ENCODE measurements around the gene ANKRD12.

Gene ANKRD12

DNA sequence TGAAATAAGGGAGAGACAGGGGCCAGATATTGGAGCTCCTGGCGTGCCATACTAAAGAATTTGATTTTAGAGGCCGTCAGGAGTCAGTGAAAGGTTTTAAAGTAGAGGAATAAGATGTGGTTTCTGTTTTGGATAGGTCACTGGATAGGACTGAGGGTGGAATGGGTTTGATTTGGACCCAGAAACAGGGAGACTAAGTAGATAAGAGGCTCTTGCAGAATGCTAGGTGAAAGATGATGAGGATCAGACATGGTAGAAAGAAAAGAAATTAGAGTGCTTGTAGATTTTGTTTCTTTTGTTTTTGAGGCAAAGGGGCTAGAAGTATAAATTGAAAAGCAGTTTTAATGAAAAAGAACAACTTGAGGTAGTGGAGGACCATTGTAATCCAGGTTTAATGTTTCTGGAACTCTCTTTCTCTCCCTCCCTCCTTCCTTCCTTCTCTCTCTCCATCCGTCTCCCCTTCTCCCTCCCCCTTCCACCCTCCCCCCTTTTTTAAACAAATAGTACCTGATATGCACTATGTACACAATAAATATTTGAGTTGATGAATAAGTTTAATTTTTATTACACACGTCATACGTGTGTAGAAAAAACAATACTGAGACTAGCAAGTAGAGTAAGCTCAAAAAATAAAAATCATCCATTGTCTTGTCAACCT, 32.2 kb upstream of the ANKRD12 start:
- peaks cover 3% of the 10 kb centered on the region for H3K27me3 Mint-ChIP-seq (ENCODE audit: low read depth, poor library complexity)
- H3K36me3 Mint-ChIP-seq (ENCODE audit: low read depth), result peaks cover 7% of the 10 kb centered on the region
- H3K27ac Mint-ChIP-seq, result peak overlapping the region; percentile 14
- H3K4me1 Mint-ChIP-seq, result peaks cover 74% of the 10 kb centered on the region
- no peak for TF ChIP-seq CTCF (IDR thresholded peaks at IDR 0.05)
- no peak for DNase-seq
- peak overlapping the region; percentile 92 for H3K4me3 Mint-ChIP-seq
- H3K9me3 Mint-ChIP-seq, result no peaks in the 10 kb centered on the region

DNA sequence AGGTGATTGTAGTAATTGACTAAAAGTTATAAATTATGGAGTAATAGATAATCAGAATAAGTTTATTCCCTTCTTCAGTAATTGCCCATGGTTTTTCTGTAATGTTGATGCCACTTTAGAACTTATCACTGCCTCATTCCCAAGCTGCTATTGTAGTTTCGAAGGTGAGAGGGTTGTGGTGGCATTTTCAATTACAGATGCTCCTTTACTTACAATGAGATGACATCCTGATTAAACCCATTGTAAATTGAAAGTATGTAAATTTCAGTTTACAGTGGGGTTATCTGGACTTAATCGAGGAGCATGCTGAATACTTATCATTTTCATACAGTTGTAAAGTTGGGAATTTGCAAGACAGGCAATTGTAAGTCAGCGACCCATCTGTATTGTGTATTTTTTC, 31.2 kb upstream of the ANKRD12 start:
- Mint-ChIP-seq H3K9me3 (no peaks in the 10 kb centered on the region), H3K27me3 (ENCODE audit: low read depth, poor library complexity) (peaks cover 3% of the 10 kb centered on the region), H3K4me1 (peaks cover 82% of the 10 kb centered on the region), H3K4me3 (peak overlapping the region; percentile 92), H3K36me3 (ENCODE audit: low read depth) (peaks cover 13% of the 10 kb centered on the region), H3K27ac (no peak overlapping the region)
- no peak for TF ChIP-seq CTCF (IDR thresholded peaks at IDR 0.05)
- DNase-seq, result no peak

- Mint-ChIP-seq H3K27ac (peak overlapping the region; percentile 56), H3K4me1 (peaks cover 78% of the 10 kb centered on the region), H3K36me3 (ENCODE audit: low read depth) (peaks cover 20% of the 10 kb centered on the region), H3K4me3 (peak overlapping the region; percentile 92), H3K27me3 (ENCODE audit: low read depth, poor library complexity) (peaks cover 3% of the 10 kb centered on the region), H3K9me3 (no peaks in the 10 kb centered on the region)
- no peak for DNase-seq
- no peak for TF ChIP-seq CTCF (IDR thresholded peaks at IDR 0.05)
Measured at GRCh38 chr18:9106094-9106493, 30.5 kb upstream of the ANKRD12 start.

- Mint-ChIP-seq H3K9me3 (no peaks in the 10 kb centered on the region), H3K4me1 (peaks cover 71% of the 10 kb centered on the region), H3K27ac (peak overlapping the region; percentile 83), H3K4me3 (peak overlapping the region; percentile 92), H3K27me3 (ENCODE audit: low read depth, poor library complexity) (no peaks in the 10 kb centered on the region), H3K36me3 (ENCODE audit: low read depth) (peaks cover 29% of the 10 kb centered on the region)
- no peak for TF ChIP-seq CTCF (IDR thresholded peaks at IDR 0.05)
- DNase-seq, result no peak
Measured at GRCh38 chr18:9106800-9107584, 29.6 kb upstream of the ANKRD12 start.

DNA sequence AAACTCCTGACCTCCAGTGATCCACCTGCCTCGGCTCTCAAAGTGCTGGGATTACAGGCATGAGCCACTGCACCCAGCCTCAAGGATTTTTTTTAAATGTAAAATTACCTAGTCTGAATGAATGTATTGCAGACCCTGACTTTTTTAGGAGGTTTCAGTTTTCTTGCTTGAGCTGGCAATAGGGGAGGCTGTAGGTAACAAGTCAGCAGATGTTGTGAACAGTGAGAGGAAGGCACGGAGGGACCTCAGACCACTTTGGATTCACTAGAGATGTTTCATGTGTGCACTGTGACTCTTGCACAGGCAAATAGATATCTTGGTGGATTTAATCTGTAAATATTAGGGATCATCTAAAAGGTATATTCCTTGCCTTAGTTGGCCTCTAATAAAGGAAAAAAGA, 27.7 kb upstream of the ANKRD12 start:
- no peak for DNase-seq
- TF ChIP-seq CTCF (IDR thresholded peaks at IDR 0.05), result no peak
- Mint-ChIP-seq H3K36me3 (ENCODE audit: low read depth) (peaks cover 48% of the 10 kb centered on the region), H3K27ac (peak overlapping the region; percentile 59), H3K4me1 (peaks cover 58% of the 10 kb centered on the region), H3K9me3 (no peaks in the 10 kb centered on the region), H3K4me3 (no peak overlapping the region), H3K27me3 (ENCODE audit: low read depth, poor library complexity) (no peaks in the 10 kb centered on the region)
